Measurements from ENCODE around the gene MAT2A.
"Not testable (repeated sequence)": the region's sequence is repeated elsewhere in the genome, so short reads cannot be mapped to it uniquely, and the experiment has no call there.

The MAT2A gene

DNA sequence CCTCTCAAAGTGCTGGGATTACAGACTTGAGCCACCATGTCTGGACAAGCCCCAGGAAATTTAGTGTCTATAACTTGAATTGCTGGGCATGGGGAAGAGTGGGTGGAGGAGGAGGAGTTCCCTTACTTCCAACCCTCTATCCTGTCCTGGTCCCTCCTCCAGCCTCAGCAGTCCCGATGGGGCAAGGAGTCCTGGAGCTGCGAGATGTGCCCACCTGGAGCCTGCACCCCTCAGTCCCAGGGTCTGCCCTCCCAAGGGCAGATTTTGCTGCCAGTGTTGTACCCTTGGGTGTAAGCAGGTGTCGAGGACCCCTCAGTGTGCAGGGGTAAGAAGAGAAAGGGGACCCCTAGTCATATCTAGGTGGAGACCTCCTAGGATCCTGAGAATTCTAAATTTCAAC is 41.2 kb downstream of the MAT2A start:
- no peak for DNase-seq

GRCh38 chr2:85582492-85582891 is 43.5 kb downstream of the MAT2A start:
- no peak for DNase-seq

GRCh38 chr2:85583667-85584353 is 44.8 kb downstream of the MAT2A start:
- no peak for DNase-seq

DNA sequence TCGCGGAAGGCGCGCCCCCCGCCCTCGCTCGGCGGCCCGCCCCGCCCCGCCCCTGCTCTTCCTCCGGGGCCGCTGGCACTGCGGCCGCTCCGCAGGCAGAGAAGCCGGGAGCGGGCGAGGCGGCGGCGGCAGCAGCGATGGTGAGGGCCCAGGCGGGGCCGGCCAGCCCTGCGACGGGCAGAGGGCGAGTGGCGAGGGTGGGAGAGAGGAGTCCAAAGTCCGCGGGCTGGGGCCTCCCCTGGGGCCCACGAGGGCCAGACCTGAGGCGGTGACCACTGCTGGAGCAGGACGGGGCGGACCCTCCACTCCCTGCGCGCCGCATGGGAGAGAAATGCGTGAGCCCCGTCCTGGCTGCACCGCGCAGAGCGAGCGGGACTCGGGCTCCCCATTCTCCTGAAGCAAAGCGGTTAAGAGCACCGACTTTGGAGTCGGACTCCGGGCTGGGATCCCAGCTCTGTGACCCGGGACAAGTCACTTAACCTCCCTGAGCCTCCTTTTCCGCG is 45.4 kb downstream of the MAT2A start, which contains the start of gene VAMP5:
TSS of gene VAMP5 (plus strand) at position 78 of the 503 bp plus-strand sequence. CDS start at position 138, 60 bp downstream.
- no peak for DNase-seq

DNA sequence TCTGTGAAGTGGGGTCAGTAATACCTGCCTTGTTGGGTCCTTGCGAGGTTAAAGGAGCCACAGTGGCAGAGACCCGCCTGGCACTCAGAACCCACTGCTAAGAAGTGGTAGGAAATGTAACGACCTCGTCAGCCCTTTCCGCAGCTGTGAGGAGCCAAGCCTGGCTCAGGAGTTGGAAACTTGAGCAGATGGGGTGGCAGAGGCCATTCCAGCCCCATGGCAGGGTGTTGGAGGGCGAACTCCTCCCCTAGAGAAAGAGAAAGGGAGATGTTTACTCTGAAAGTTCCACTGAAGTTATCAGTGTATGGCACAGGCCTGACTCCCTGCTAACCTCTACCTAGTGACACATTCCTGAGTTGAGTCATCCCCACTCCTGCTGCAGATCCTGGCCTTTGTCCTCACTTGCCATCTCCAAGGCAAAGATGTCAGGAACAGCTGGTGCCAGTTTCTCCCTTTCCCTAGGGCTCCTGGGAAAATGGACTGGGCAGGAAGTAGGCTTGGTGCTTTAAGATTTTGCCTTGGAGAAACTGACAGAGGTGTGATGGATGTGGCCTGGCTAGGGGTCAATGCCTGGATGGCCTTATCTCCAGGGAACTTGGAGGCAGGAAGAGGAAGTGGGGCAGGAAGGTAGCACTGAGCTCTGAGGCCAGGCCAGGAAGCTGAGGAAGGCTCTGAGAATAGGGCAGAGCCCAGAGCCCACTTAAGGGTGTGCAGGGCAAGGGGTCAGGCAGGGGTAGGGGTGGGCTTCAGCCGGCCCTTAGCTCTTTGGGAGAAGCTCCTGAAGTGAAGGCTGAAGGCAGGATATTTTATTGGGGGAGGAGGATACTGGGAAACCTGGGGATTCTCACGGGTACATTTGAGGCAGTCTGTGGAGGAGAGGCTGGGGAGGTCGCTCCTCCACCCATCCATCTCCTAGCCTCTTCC is 46.2 kb downstream of the MAT2A start:
- DNase-seq, result peak; percentile 73

DNA sequence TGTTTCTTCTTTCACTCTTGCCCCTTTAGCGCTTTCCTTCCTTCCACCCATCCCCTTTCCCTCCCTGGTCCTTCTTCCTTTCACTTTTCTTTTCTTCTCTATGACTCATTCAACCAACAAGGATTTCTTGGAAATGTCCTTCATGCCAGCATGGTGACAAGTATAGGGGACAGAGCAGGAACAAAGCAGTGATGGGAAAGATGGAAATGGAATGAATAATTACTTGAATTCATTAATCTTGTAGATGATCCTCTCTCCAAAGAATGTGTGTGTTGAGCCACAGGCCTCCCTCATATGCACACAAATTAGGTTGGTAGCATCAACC is 46.8 kb downstream of the MAT2A start:
- DNase-seq, result no peak

- no peak for DNase-seq
These were observed 49.3 kb downstream of the MAT2A start for GRCh38 chr2:85588236-85588635.

GRCh38 chr2:85588645-85589044 is 49.7 kb downstream of the MAT2A start:
- DNase-seq, result no peak

GRCh38 chr2:85589181-85589580 is 50.2 kb downstream of the MAT2A start:
- no peak for DNase-seq

DNA sequence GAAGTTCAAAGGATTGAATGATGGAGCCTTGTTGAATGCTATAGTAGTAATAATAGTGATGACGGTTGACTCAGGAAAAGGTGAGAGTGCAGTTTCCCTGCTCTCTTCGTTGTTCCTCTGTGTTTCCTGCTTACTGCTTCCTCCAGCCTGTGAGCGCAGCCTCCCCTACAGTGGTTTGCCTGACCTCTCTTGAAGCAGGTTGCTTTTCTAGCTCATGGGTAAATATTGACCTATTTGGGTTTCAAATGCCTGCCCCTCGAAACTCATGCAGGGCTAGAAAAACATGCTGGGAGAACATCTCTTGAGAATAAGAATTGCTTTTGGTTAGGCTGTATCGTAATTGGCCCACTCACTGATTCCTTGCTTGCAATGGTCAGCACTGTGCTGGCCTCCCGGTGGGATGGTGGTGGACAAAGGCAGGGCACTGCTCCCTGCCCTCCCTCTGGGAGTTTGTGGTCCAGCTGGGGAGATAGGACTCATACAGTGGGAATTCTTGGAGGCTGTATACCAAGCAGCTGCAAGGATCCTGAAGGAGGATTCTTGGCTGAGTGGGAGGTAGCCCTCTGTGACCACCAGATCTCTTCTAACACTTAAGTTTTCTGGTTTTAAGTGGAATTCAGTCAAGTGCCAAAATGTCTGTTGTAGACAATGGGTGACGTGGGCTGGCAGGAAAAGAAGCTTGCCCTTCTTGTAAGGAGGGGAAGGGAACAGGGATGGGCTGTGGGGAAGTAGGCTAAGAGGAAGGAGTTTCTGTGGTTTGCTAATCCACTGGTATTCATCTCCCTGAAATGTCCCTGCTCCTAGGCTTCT is 51.2 kb downstream of the MAT2A start:
- peak; percentile 94 for DNase-seq

DNA sequence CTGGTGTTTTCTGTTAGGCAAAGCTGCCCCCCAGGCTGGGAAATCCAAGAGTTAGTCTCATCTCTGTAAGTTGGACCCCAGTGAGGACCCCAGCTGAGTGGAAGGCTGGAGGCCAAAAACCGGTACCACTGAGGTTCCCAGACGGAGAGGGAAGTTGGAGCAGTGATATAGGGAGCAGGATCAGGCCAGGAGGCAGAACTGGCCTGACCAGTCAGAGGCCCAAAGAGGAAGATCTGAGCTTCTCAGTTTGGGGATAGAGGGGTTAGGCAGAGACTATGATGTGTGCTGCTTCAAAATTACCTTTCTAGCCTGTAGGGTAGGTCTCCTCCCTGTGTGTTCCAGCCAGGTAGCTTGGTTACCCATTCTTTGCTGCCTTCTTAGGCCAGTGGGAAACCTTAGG is 52.0 kb downstream of the MAT2A start:
- no peak for DNase-seq

DNA sequence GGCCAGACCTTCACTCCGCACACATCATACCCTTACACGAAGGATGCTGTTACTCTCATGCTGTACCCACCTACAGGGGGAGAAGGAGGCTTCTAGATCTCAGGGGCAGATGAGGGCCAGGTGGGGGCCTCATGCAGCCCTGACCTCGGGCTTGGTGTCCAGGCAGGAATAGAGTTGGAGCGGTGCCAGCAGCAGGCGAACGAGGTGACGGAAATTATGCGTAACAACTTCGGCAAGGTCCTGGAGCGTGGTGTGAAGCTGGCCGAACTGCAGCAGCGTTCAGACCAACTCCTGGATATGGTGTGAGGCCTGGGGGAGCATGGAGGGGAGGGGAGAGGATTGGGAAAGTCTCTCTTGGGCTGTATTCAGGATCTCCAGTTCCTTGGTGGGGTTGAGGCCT is 52.6 kb downstream of the MAT2A start:
- no peak for DNase-seq

DNA sequence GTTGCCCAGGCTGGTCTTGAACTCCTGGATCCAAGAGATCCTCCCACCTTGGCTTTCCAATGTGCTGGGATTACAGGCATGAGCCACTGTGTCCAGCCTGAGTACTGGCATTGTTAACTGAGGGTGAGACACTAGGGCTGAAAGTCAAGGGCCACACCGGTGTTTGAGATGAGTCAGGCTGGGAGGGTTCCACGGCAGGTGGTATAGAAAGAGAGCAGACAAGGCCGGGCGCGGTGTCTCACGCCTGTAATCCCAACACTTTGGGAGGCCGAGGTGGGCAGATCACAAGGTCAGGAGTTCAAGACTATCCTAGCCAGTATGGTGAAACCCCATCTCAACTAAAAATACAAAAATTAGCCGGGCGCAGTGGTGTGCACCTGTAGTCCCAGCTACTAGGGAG is 53.3 kb downstream of the MAT2A start:
- not testable (repeated sequence) for DNase-seq

DNA sequence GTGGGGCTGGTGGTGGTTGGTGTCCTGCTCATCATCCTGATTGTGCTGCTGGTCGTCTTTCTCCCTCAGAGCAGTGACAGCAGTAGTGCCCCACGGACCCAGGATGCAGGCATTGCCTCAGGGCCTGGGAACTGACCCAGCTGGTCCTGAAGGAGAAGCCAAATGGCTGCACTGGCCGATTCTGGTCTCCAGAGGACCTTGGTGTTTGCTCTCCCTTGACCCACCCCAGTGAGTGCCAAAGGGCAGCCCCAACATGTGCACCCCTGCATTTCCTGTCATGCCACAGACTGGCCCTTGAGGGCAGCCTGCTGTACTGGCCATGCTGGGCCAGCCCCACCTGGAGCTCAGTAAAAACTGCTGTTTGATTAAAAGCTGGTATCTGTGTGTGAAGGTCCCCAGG is 54.1 kb downstream of the MAT2A start:
- DNase-seq, result no peak

Data from NCI-H226 (cell line).